ENCODE measurements around the gene ZNF689. TPM values are rescaled to one million over a fixed set of nuclear protein-coding genes. Genes with fewer than 3 reads are reported as not detected.

ZNF689 gene
- total RNA-seq, 1 experiment from 2014 or later = 10.9 TPM

DNA sequence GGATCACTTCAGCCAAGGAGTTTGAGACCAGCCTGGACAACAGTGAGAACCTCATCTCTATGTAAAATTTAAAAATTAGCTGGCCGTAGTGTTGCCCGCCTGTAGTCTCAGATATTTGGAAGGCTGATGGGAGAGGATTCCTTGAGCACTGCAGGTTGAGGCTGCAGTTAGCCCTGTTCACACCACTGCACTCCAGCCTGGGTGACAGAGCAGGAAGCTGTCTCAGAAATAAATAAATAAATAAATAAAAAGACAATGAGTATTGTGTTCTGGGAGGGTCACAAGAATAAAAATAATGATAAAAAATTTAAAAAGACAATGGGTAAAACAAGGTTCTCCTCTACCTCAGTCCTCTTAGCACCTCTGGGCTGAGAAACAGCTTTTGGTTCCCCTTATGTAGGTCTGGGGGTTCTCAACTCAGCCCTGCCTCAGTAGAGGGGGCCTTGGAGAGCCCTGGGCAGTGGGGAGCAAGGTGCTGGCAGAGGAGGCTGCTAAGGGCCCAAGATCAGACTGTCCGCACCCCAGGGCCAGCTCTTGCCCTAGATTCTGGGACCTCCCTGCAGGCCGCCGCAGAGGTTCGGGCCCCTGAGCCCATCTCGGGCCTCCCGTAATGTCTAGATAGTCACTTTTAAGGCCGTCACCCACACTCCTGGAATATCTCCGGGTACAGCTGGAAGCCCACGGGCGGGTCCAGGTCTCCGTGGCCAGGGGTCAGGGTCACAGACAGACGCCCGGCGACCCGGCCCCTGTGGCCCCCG lies 55.5 kb downstream of the ZNF689 start:
- no peak for DNase-seq (ENCODE audit: low spot score)
- in situ Hi-C loops (cut with HindIII; ENCODE audit: low sequenced_read_pairs) = no loop called here

DNA sequence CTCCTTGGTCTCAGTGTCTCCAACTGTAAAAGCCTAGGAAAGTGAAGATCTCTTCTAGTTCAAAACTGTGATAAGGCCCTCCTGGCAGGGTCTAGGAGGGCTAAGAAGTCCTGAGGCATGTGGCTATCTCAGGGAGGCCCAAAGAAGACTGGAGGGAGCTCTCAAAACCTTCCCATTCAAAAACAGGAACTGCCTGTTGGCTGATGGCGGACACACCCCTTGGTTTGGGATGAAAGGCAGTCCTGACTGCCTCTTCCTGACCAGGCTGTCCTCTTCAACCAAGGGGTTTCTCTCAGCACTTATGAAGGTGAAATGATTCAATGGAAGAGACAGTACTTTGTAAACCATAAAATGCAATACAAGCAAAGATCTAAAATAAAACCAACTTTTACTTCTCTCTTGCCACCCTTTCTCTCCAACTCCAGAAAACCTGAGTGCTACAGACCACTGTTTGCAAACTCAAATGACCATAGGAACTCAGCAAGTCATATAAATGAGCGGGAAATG lies 56.7 kb downstream of the ZNF689 start:
- in situ Hi-C loops (cut with HindIII; ENCODE audit: low sequenced_read_pairs) = no loop called here

DNA sequence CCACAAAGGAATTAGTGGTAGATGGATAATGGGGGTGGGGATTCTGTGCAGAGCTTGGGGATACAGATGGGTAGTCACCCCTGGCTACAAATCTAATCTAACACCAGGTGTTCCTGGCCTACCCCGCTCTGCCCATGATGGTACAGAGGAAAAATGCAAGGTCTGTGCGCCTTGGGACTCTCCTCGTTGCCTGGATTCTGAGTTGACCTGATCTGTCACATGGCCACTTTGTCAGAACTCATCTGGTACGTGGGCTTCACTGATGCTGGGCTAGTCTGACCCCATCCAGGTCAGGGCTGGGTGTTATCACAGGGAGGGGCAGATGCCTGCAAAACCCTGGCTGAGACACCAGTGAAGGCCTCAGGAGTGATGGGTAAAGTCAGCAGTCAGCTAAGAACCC lies 57.2 kb downstream of the ZNF689 start:
- in situ Hi-C loops (cut with HindIII; ENCODE audit: low sequenced_read_pairs) = no loop called here
- no peak for DNase-seq (ENCODE audit: low spot score)

More for the DNA sequence above, 56.7 kb downstream of the ZNF689 start:
- DNase-seq (ENCODE audit: low spot score) = no peak

Other genes starting within 250 kb of the ZNF689 start
- gene TBC1D10B, start 239.9 kb downstream of the ZNF689 start, total RNA-seq (2014; rRNA removed; shearing (Covaris generic)) = 43.3 and 59.8 TPM in 2 replicates
- gene MYL11, start 235.6 kb downstream of the ZNF689 start, total RNA-seq (2014; rRNA removed; shearing (Covaris generic)) = 0.58 TPM in 1 of 2 replicates, not detected in the other
- gene SEPTIN1, start 227.8 kb downstream of the ZNF689 start, total RNA-seq (2014; rRNA removed; shearing (Covaris generic)) = 0.10 and 0.86 TPM in 2 replicates
- 30.4 and 41.8 TPM in 2 replicates for gene ZNF48, start 215.0 kb downstream of the ZNF689 start, total RNA-seq (2014; rRNA removed; shearing (Covaris generic))
- gene ZNF771, start 202.8 kb downstream of the ZNF689 start, total RNA-seq (2014; rRNA removed; shearing (Covaris generic)) = 31.6 and 41.2 TPM in 2 replicates
- 92.0 and 127 TPM in 2 replicates for gene DCTPP1, start 180.4 kb downstream of the ZNF689 start, total RNA-seq (2014; rRNA removed; shearing (Covaris generic))
- gene SEPHS2, start 164.5 kb downstream of the ZNF689 start, total RNA-seq (2014; rRNA removed; shearing (Covaris generic)) = 64.0 and 83.6 TPM in 2 replicates
- gene ITGAL, start 137.6 kb downstream of the ZNF689 start, total RNA-seq (2014; rRNA removed; shearing (Covaris generic)) = not detected in 2 replicates
- 96.8 and 108 TPM in 2 replicates for gene ZNF768, start 83.8 kb downstream of the ZNF689 start, total RNA-seq (2014; rRNA removed; shearing (Covaris generic))
- 0.12 TPM in 1 of 2 replicates, not detected in the other for gene ZNF747, start 75.5 kb downstream of the ZNF689 start, total RNA-seq (2014; rRNA removed; shearing (Covaris generic))
- 5.3 and 9.5 TPM in 2 replicates for gene ZNF764, start 52.0 kb downstream of the ZNF689 start, total RNA-seq (2014; rRNA removed; shearing (Covaris generic))
- gene ZNF688, start 38.7 kb downstream of the ZNF689 start, total RNA-seq (2014; rRNA removed; shearing (Covaris generic)) = 6.9 and 10.2 TPM in 2 replicates
- not detected in 2 replicates for gene ZNF785, start 24.7 kb downstream of the ZNF689 start, total RNA-seq (2014; rRNA removed; shearing (Covaris generic))
- 2.4 and 5.4 TPM in 2 replicates for gene PRR14, start 40.6 kb upstream of the ZNF689 start, total RNA-seq (2014; rRNA removed; shearing (Covaris generic))
- gene FBRS, start 48.0 kb upstream of the ZNF689 start, total RNA-seq (2014; rRNA removed; shearing (Covaris generic)) = 20.3 and 24.1 TPM in 2 replicates
- 3.6 and 4.1 TPM in 2 replicates for gene SRCAP, start 88.8 kb upstream of the ZNF689 start, total RNA-seq (2014; rRNA removed; shearing (Covaris generic))
- gene PHKG2, start 138.0 kb upstream of the ZNF689 start, total RNA-seq (2014; rRNA removed; shearing (Covaris generic)) = 35.9 TPM in 2 replicates
- 2.4 and 6.5 TPM in 2 replicates for gene CFAP119, start 151.7 kb upstream of the ZNF689 start, total RNA-seq (2014; rRNA removed; shearing (Covaris generic))
- gene RNF40, start 151.9 kb upstream of the ZNF689 start, total RNA-seq (2014; rRNA removed; shearing (Covaris generic)) = 136 and 189 TPM in 2 replicates
- 18.4 and 27.6 TPM in 2 replicates for gene ZNF629, start 176.8 kb upstream of the ZNF689 start, total RNA-seq (2014; rRNA removed; shearing (Covaris generic))